ENCODE measurements around the gene LBX1.
"Not testable (repeated sequence)": the region's sequence is repeated elsewhere in the genome, so short reads cannot be mapped to it uniquely, and the experiment has no call there.

DNA sequence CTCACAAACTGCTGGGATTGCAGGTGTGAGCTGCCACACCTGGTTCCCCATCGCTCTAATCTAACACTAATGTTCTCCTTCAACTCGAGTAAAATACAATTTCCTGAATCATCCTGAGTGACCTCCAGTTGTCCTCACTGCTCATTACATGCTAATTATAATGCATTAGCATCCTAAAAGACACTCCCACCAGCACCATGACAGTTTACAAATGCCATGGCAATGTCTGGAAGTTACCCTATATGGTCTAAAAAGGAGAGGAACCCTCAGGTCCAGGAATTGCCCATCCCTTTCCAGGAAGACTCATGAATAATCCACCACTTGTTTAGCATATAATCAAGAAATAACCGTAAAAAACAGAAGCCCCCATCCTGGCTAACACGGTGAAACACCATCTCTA lies 26.6 kb downstream of the LBX1 start:
- TF ChIP-seq POLR2A (IDR thresholded peaks at IDR 0.05) = not testable (repeated sequence)
- TF ChIP-seq, protein P1, sequence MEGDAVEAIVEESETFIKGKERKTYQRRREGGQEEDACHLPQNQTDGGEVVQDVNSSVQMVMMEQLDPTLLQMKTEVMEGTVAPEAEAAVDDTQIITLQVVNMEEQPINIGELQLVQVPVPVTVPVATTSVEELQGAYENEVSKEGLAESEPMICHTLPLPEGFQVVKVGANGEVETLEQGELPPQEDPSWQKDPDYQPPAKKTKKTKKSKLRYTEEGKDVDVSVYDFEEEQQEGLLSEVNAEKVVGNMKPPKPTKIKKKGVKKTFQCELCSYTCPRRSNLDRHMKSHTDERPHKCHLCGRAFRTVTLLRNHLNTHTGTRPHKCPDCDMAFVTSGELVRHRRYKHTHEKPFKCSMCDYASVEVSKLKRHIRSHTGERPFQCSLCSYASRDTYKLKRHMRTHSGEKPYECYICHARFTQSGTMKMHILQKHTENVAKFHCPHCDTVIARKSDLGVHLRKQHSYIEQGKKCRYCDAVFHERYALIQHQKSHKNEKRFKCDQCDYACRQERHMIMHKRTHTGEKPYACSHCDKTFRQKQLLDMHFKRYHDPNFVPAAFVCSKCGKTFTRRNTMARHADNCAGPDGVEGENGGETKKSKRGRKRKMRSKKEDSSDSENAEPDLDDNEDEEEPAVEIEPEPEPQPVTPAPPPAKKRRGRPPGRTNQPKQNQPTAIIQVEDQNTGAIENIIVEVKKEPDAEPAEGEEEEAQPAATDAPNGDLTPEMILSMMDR (IDR thresholded peaks at IDR 0.05) = not testable (repeated sequence)

Measured in vagina (tissue), 2 donors.